Fibroblast of peridontal ligament (primary cell): ENCODE results near the gene SCGB3A2.

Experiments used
- DNase-seq: peaks from one replicate; pipeline ENCODE4 v3.0.0-alpha.2; 2010; ENCODE audit errors: extremely low read depth

The SCGB3A2 gene

GRCh38 chr5:147878066-147878759, at the start of gene SCGB3A2:
Gene SCGB3A2 (plus strand): TSS chr5:147878711. CDS start chr5:147878804, 93 bp downstream.
- DNase-seq, result no peak

GRCh38 chr5:147830035-147830434, 48.5 kb upstream of the SCGB3A2 start:
- no peak for DNase-seq

- DNase-seq, result no peak
Measured at GRCh38 chr5:147831465-147831864, 47.0 kb upstream of the SCGB3A2 start, which contains the start of gene SPINK1. Gene SPINK1 (minus strand): TSS chr5:147831671. CDS start chr5:147831577, 94 bp downstream.

GRCh38 chr5:147832541-147832940, 46.0 kb upstream of the SCGB3A2 start:
- no peak for DNase-seq

GRCh38 chr5:147835386-147835798, 43.1 kb upstream of the SCGB3A2 start:
- no peak for DNase-seq

- peak; percentile 10 for DNase-seq
Measured at GRCh38 chr5:147836439-147836838, 42.1 kb upstream of the SCGB3A2 start.

GRCh38 chr5:147842869-147843268, 35.6 kb upstream of the SCGB3A2 start:
- DNase-seq, result no peak

- DNase-seq, result no peak
Measured at GRCh38 chr5:147844846-147845245, 33.7 kb upstream of the SCGB3A2 start.

GRCh38 chr5:147845618-147846017, 32.9 kb upstream of the SCGB3A2 start:
- DNase-seq, result no peak

- no peak for DNase-seq
Measured at GRCh38 chr5:147849226-147849625, 29.3 kb upstream of the SCGB3A2 start.

- no peak for DNase-seq
Measured at GRCh38 chr5:147851578-147851977, 26.9 kb upstream of the SCGB3A2 start.

GRCh38 chr5:147852365-147852764, 26.1 kb upstream of the SCGB3A2 start:
- no peak for DNase-seq

- no peak for DNase-seq
Measured at GRCh38 chr5:147853372-147853987, 25.0 kb upstream of the SCGB3A2 start.

- DNase-seq, result no peak
Measured at GRCh38 chr5:147854331-147854730, 24.2 kb upstream of the SCGB3A2 start.

- no peak for DNase-seq
Measured at GRCh38 chr5:147854894-147855773, 23.4 kb upstream of the SCGB3A2 start.

GRCh38 chr5:147855774-147856069, 22.8 kb upstream of the SCGB3A2 start:
- no peak for DNase-seq

GRCh38 chr5:147856801-147857200, 21.7 kb upstream of the SCGB3A2 start:
- DNase-seq, result no peak

- peak; percentile 76 for DNase-seq
Measured at GRCh38 chr5:147857302-147858129, 21.0 kb upstream of the SCGB3A2 start.

GRCh38 chr5:147858565-147858964, 19.9 kb upstream of the SCGB3A2 start:
- DNase-seq, result no peak

- no peak for DNase-seq
Measured at GRCh38 chr5:147859962-147860640, 18.4 kb upstream of the SCGB3A2 start.

GRCh38 chr5:147860641-147861025, 17.9 kb upstream of the SCGB3A2 start:
- DNase-seq, result no peak
